Keratinocyte (primary cell): ENCODE measurements around the gene CDC42BPG. TPM values are rescaled to one million over a fixed set of nuclear protein-coding genes. Genes with fewer than 3 reads are reported as not detected.
A peak's percentile ranks its signal among the peaks of the same experiment; 100 is the strongest.

Experiments used
- DNase-seq: peaks from one replicate; pipeline ENCODE4 v3.0.0-alpha.2; 2011; ENCODE audit warnings: low read depth, missing footprints, low spot score
- FAIRE-seq: peaks from 2 replicates; lab custom pipeline; 2011; peaks lifted over from hg19 to GRCh38; lab: Jason Lieb, UNC
- H2AFZ ChIP-seq: 2 replicates; pipeline ENCODE4 v1.6.0; 2012; ENCODE audit warnings: low read length, control low read depth, inconsistent platforms; ENCODE audit not compliant: control insufficient read depth
- H3K27ac ChIP-seq: 2 replicates; pipeline ENCODE4 v1.5.1; 2011; ENCODE audit warnings: low read length; ENCODE audit not compliant: control insufficient read depth, insufficient read depth
- H3K27me3 ChIP-seq: 3 replicates; pipeline ENCODE4 v1.6.0; 2011; ENCODE audit warnings: low read length; ENCODE audit not compliant: control insufficient read depth, insufficient read depth; ENCODE audit errors: extremely low read depth
- H3K36me3 ChIP-seq, 2 experiments: 2 replicates in 1 of 2; 3 replicates in 1 of 2; pipeline ENCODE4 v1.5.1; 2011; ENCODE audit warnings: low read length in 2 of 2, mild to moderate bottlenecking in 1 of 2; ENCODE audit not compliant: control insufficient read depth in 2 of 2, insufficient read depth in 2 of 2; ENCODE audit errors: extremely low read depth in 1 of 2
- H3K4me1 ChIP-seq: 3 replicates; pipeline ENCODE4 v1.5.1; 2011; ENCODE audit warnings: low read length; ENCODE audit not compliant: control insufficient read depth, insufficient read depth; ENCODE audit errors: extremely low read depth
- H3K4me2 ChIP-seq: 3 replicates; pipeline ENCODE4 v1.6.0; 2011; ENCODE audit warnings: low read depth, low read length; ENCODE audit not compliant: control insufficient read depth, insufficient read depth; ENCODE audit errors: extremely low read depth
- H3K4me3 ChIP-seq, 3 experiments: fragments of 200-600 bp in 1 of 3; sonication (generic) in 1 of 3; 2 replicates in 2 of 3; 3 replicates in 1 of 3; pipeline ENCODE4 v1.5.1; 2011 to 2016; ENCODE audit warnings: low read length in 3 of 3, mild to moderate bottlenecking in 3 of 3, control low read depth in 2 of 3, inconsistent platforms in 1 of 3, low read depth in 1 of 3, mixed read lengths in 1 of 3, mixed run types in 1 of 3, moderate library complexity in 1 of 3; ENCODE audit not compliant: control insufficient read depth in 2 of 3, insufficient read depth in 2 of 3; ENCODE audit errors: extremely low read depth in 1 of 3
- H3K79me2 ChIP-seq: 2 replicates; pipeline ENCODE4 v1.6.0; 2012; ENCODE audit warnings: low read length; ENCODE audit not compliant: control insufficient read depth, insufficient read depth
- H3K9ac ChIP-seq: 3 replicates; pipeline ENCODE4 v1.6.0; 2011; ENCODE audit warnings: low read length; ENCODE audit not compliant: control insufficient read depth, insufficient read depth; ENCODE audit errors: extremely low read depth
- H3K9me1 ChIP-seq: 3 replicates; pipeline ENCODE4 v1.6.0; 2011; ENCODE audit warnings: low read length; ENCODE audit not compliant: control insufficient read depth, insufficient read depth; ENCODE audit errors: extremely low read depth
- H3K9me3 ChIP-seq: 2 replicates; pipeline ENCODE4 v1.5.1; 2012; ENCODE audit warnings: low read depth, low read length; ENCODE audit not compliant: control insufficient read depth
- H4K20me1 ChIP-seq: 3 replicates; pipeline ENCODE4 v1.6.0; 2011; ENCODE audit warnings: low read length; ENCODE audit not compliant: control insufficient read depth, insufficient read depth; ENCODE audit errors: extremely low read depth
- EZH2 ChIP-seq: IDR thresholded peaks from one replicate; pipeline ENCODE4 v1.6.1; 2012; ENCODE audit warnings: inconsistent platforms, mild to moderate bottlenecking, low read length, moderate library complexity
- dilution Hi-C: fragments of 300-500 bp; cut with MboI; formaldehyde crosslinking; loops from one replicate; pipeline ENCODE4 v1.7.0; 2020; ENCODE audit warnings: low sequenced_read_pairs; ENCODE audit not compliant: extremely low pct_ligation_motif_present
- polyA plus RNA-seq, 5 experiments: library from polyadenylated mRNA; depleted of rRNA in 3 of 5; stranded (reverse) in 3 of 5; stranded (forward) in 1 of 5; unstranded in 1 of 5; fragments of >200 nt; gene quantifications; 1 replicate in 1 of 5; 2 replicates in 3 of 5; 3 replicates in 1 of 5; pipeline versions ENCODE4 v1.2.1 to v1.2.3, GENCODE V29; 2011 to 2012; ENCODE audit warnings: missing spikeins in 2 of 5, low read depth in 1 of 5, low replicate concordance in 1 of 5
- TF ChIP-seq, protein P1 (sequence below), 3 experiments: IDR thresholded peaks in 1 of 3; conservative IDR thresholded peaks in 1 of 3; optimal IDR thresholded peaks in 1 of 3; 2 replicates in 2 of 3; 3 replicates in 1 of 3; pipeline versions ENCODE3 to v1.5.1; 2011; ENCODE audit warnings: low read length in 3 of 3, mild to moderate bottlenecking in 3 of 3, moderate library complexity in 2 of 3, control low read depth in 1 of 3, inconsistent platforms in 1 of 3; ENCODE audit not compliant: insufficient read depth in 2 of 3; ENCODE audit errors: extremely low read depth in 1 of 3

CDC42BPG gene
- polyA plus RNA-seq, 1 donor (not counting 4 experiments of a cell fraction or from before 2014, with no cell fraction given) = 2.5 TPM

GRCh38 chr11:64841592-64842365 is 2.7 kb downstream of the CDC42BPG start:
- Histone ChIP-seq H3K27me3 (no peaks in the 10 kb centered on the region), H3K4me2 (peak overlapping the region; percentile 99), H3K4me1 (peaks cover 28% of the 10 kb centered on the region), H3K9ac (peak overlapping the region; percentile 82), H3K79me2 (peaks cover 13% of the 10 kb centered on the region), H3K9me1 (no peaks in the 10 kb centered on the region), H3K36me3 (peaks cover 16 to 17% of the 10 kb centered on the region in 2 experiments), H3K9me3 (no peaks in the 10 kb centered on the region), H4K20me1 (no peaks in the 10 kb centered on the region), H3K27ac (peak overlapping the region; percentile 93), H3K4me3 (peak overlapping the region in 1 of 3 experiments; percentile 15), H2AFZ (no peak overlapping the region)
- DNase-seq (no peak), FAIRE-seq (no peak)
- dilution Hi-C loops = no loop called here
- TF ChIP-seq, protein P1, sequence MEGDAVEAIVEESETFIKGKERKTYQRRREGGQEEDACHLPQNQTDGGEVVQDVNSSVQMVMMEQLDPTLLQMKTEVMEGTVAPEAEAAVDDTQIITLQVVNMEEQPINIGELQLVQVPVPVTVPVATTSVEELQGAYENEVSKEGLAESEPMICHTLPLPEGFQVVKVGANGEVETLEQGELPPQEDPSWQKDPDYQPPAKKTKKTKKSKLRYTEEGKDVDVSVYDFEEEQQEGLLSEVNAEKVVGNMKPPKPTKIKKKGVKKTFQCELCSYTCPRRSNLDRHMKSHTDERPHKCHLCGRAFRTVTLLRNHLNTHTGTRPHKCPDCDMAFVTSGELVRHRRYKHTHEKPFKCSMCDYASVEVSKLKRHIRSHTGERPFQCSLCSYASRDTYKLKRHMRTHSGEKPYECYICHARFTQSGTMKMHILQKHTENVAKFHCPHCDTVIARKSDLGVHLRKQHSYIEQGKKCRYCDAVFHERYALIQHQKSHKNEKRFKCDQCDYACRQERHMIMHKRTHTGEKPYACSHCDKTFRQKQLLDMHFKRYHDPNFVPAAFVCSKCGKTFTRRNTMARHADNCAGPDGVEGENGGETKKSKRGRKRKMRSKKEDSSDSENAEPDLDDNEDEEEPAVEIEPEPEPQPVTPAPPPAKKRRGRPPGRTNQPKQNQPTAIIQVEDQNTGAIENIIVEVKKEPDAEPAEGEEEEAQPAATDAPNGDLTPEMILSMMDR (optimal IDR thresholded peaks at IDR 0.05 in 1 of 3, IDR thresholded peaks at IDR 0.05 in 1 of 3, conservative IDR thresholded peaks at IDR 0.05 in 1 of 3; ENCODE audit: extremely low read depth in 1 of 3, insufficient read depth in 2 of 3, low read length in 3 of 3) = no peak
- no peak for TF ChIP-seq EZH2

- no peak for TF ChIP-seq EZH2
- TF ChIP-seq, protein P1 (optimal IDR thresholded peaks at IDR 0.05 in 1 of 3, IDR thresholded peaks at IDR 0.05 in 1 of 3, conservative IDR thresholded peaks at IDR 0.05 in 1 of 3; ENCODE audit: extremely low read depth in 1 of 3, insufficient read depth in 2 of 3, low read length in 3 of 3) = no peak
- H3K36me3 ChIP-seq = peaks cover 16 to 17% of the 10 kb centered on the region in 2 experiments
- no peak for DNase-seq
Observed at GRCh38 chr11:64839887-64840782, 4.3 kb downstream of the CDC42BPG start.

More at GRCh38 chr11:64839887-64840782, 4.3 kb downstream of the CDC42BPG start:
- H4K20me1 ChIP-seq = no peaks in the 10 kb centered on the region
- H3K27me3 ChIP-seq = no peaks in the 10 kb centered on the region
- H3K4me3 ChIP-seq = no peak overlapping the region
- no peak overlapping the region for H3K9ac ChIP-seq
- H3K4me2 ChIP-seq = no peak overlapping the region
- FAIRE-seq = no peak
- no peak overlapping the region for H3K27ac ChIP-seq
- no peak overlapping the region for H2AFZ ChIP-seq
- H3K4me1 ChIP-seq = peaks cover 34% of the 10 kb centered on the region
- H3K79me2 ChIP-seq = peaks cover 13% of the 10 kb centered on the region
- H3K9me3 ChIP-seq = no peaks in the 10 kb centered on the region
- no peaks in the 10 kb centered on the region for H3K9me1 ChIP-seq
- dilution Hi-C loops = no loop called here
